GM12878 (cell line): ENCODE measurements around the gene GBGT1. TPM values are rescaled to one million over a fixed set of nuclear protein-coding genes. Genes with fewer than 3 reads are reported as not detected.

Experiments
- EED ChIP-seq: sonication (generic); IDR thresholded peaks from 2 replicates; pipeline ENCODE4 v1.6.1; 2016; ENCODE audit warnings: antibody characterized with exemption, low read depth
- EP300 ChIP-seq, 2 experiments: fragments of 150-350 bp in 1 of 2; IDR thresholded peaks; 2 replicates each; pipeline ENCODE4 v1.6.1; 2011 to 2012; ENCODE audit warnings: low read depth in 2 of 2, low read length in 2 of 2, borderline replicate concordance in 1 of 2, improper control_type of control experiment in 1 of 2, inconsistent platforms in 1 of 2; ENCODE audit not compliant: control insufficient read depth in 1 of 2
- ETV6 ChIP-seq, 2 experiments: fragments of 450-650 bp in 1 of 2; IDR thresholded peaks in 1 of 2; conservative IDR thresholded peaks in 1 of 2; 2 replicates each; pipeline ENCODE4 v1.6.1; 2014; ENCODE audit warnings: antibody characterized with exemption in 1 of 2, borderline replicate concordance in 1 of 2, low read depth in 1 of 2, mild to moderate bottlenecking in 1 of 2, moderate library complexity in 1 of 2
- FOXM1 ChIP-seq: IDR thresholded peaks from 2 replicates; pipeline ENCODE4 v1.6.1; 2012; ENCODE audit warnings: low read depth, mild to moderate bottlenecking, inconsistent platforms, low read length, moderate library complexity
- HSF1 ChIP-seq: fragments of 150-350 bp; IDR thresholded peaks from 2 replicates; pipeline ENCODE4 v1.6.1; 2014; ENCODE audit warnings: mild to moderate bottlenecking, low read depth, low read length
- IKZF1 ChIP-seq: fragments of 450-650 bp; conservative IDR thresholded peaks from 2 replicates; pipeline ENCODE4 v1.6.1; 2017; ENCODE audit warnings: antibody characterized with exemption, mild to moderate bottlenecking
- MEF2A ChIP-seq: IDR thresholded peaks from 2 replicates; pipeline ENCODE4 v1.6.1; 2011; ENCODE audit warnings: low read depth, mild to moderate bottlenecking, low read length, moderate library complexity; ENCODE audit not compliant: insufficient read depth
- MYC ChIP-seq: IDR thresholded peaks from 2 replicates; pipeline ENCODE4 v1.6.1; 2011; ENCODE audit warnings: mild to moderate bottlenecking, low read length, moderate library complexity, inconsistent platforms; ENCODE audit not compliant: insufficient read depth, insufficient replicate concordance, insufficient read length, severe bottlenecking
- NRF1 ChIP-seq: conservative IDR thresholded peaks from 2 replicates; pipeline ENCODE4 v1.6.1; 2011; ENCODE audit warnings: mild to moderate bottlenecking, low read depth, low read length, improper control_type of control experiment
- PKNOX1 ChIP-seq: fragments of 450-650 bp; IDR thresholded peaks from 2 replicates; pipeline ENCODE4 v1.6.1; 2016; ENCODE audit warnings: mild to moderate bottlenecking
- POLR2AphosphoS5 ChIP-seq: IDR thresholded peaks from 2 replicates; pipeline ENCODE4 v1.6.1; 2011; ENCODE audit warnings: mild to moderate bottlenecking, low read length, inconsistent platforms
- RELB ChIP-seq: fragments of 450-650 bp; IDR thresholded peaks from 2 replicates; pipeline ENCODE4 v1.6.1; 2017; ENCODE audit warnings: low read depth, mild to moderate bottlenecking, moderate library complexity
- RUNX3 ChIP-seq: IDR thresholded peaks from 2 replicates; pipeline ENCODE4 v1.6.1; 2012; ENCODE audit warnings: low read length, inconsistent platforms
- SMAD5 ChIP-seq: IDR thresholded peaks from 2 replicates; pipeline ENCODE4 v1.6.1; 2016; ENCODE audit warnings: antibody characterized with exemption, low read depth
- STAT1 ChIP-seq: fragments of 450-650 bp; conservative IDR thresholded peaks from 2 replicates; pipeline ENCODE4 v1.6.1; 2014; ENCODE audit warnings: antibody characterized with exemption, mild to moderate bottlenecking
- STAT3 ChIP-seq: IDR thresholded peaks from 2 replicates; pipeline ENCODE4 v1.6.1; 2011; ENCODE audit warnings: low read depth, low read length, improper control_type of control experiment
- YBX1 ChIP-seq: fragments of 450-650 bp; IDR thresholded peaks from 2 replicates; pipeline ENCODE4 v1.6.1; 2016; ENCODE audit warnings: antibody characterized with exemption
- ZBED1 ChIP-seq: IDR thresholded peaks from 2 replicates; pipeline ENCODE4 v1.6.1; 2016; ENCODE audit warnings: borderline replicate concordance
- ZBTB4 ChIP-seq: fragments of 450-650 bp; formaldehyde crosslinking; IDR thresholded peaks from 2 replicates; pipeline ENCODE4 v1.4.0; 2022; ENCODE audit warnings: mild to moderate bottlenecking, moderate library complexity
- polyA plus RNA-seq, 11 experiments: library from polyadenylated mRNA; depleted of rRNA in 4 of 11; unstranded in 6 of 11; stranded (reverse) in 5 of 11; fragments of >200 nt; fragmentation: Nextera tagmentation in 4 of 11; fragmentation: Illumina TruSeq in 1 of 11; extraction: Ambion mirVana in 4 of 11; extraction: Trizol in 1 of 11; gene quantifications; 1 replicate in 1 of 11; 2 replicates in 10 of 11; pipeline versions ENCODE4 v1.2.1 to v1.2.3, GENCODE V29; 2011 to 2016; ENCODE audit warnings: inconsistent platforms in 2 of 11, missing spikeins in 2 of 11, low read depth in 1 of 11
- total RNA-seq, 4 experiments: library from RNA; depleted of rRNA in 3 of 4; stranded (reverse); fragments of >200 nt in 3 of 4; fragmentation: Illumina TruSeq in 1 of 4; extraction: Trizol in 1 of 4; gene quantifications; 2 replicates each; pipeline versions ENCODE4 v1.2.1 to v1.2.3, GENCODE V29; 2013 to 2021

The GBGT1 gene
- total and polyA plus RNA-seq, 10 of the 15 experiments (the other 5 are each of a cell fraction or from before 2014, with no cell fraction given): 0.08 to 1.9 (median 0.49) TPM

- TF ChIP-seq ZBTB4 (CRISPR knock-in tag) (no peak), STAT1 (no peak), NRF1 (peak; percentile 34; the same call in 1 of the 2 replicates), YBX1 (no peak), MYC (no peak), STAT3 (no peak), RUNX3 (no peak), EP300 (IDR thresholded peaks at IDR 0.05; ENCODE audit: borderline replicate concordance in 1 of 2, control insufficient read depth in 1 of 2, low read depth in 2 of 2, low read length in 2 of 2) (no peak), EED (no peak), MEF2A (no peak), ETV6 (conservative IDR thresholded peaks at IDR 0.05 in 1 of 2, IDR thresholded peaks at IDR 0.05 in 1 of 2; ENCODE audit: borderline replicate concordance in 1 of 2, low read depth in 1 of 2) (no peak), HSF1 (no peak), POLR2AphosphoS5 (peak; percentile 34), ZBED1 (no peak), FOXM1 (no peak), RELB (no peak), IKZF1 (peak; percentile 0; the same call in 1 of the 2 replicates), PKNOX1 (no peak), SMAD5 (no peak)
Observed at GRCh38 chr9:133148199-133149129, 15.2 kb downstream of the GBGT1 start (continued).
